ENCODE data around the gene RBM23. TPM values are rescaled to one million over a fixed set of nuclear protein-coding genes. Genes with fewer than 3 reads are reported as not detected.

The RBM23 gene

DNA sequence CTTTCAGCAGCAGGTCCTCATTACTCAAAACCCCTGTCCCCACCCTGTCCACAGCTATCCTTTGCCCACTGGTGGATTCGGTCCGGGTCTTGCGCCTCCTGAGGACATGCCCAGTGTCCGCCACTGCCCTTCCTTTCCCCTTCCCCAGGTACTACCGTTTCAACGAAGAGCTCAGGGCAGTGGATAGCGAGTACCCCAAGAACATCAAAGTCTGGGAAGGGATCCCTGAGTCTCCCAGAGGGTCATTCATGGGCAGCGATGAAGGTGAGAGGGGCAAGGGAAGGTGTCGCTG is 73.9 kb downstream of the RBM23 start:
- peaks cover 40% of the 10 kb centered on the region for H3K4me1 ChIP-seq (ENCODE audit: control insufficient read depth, insufficient read depth, low read length)
- no peak overlapping the region for H3K4me3 ChIP-seq (ENCODE audit: low read length)

DNA sequence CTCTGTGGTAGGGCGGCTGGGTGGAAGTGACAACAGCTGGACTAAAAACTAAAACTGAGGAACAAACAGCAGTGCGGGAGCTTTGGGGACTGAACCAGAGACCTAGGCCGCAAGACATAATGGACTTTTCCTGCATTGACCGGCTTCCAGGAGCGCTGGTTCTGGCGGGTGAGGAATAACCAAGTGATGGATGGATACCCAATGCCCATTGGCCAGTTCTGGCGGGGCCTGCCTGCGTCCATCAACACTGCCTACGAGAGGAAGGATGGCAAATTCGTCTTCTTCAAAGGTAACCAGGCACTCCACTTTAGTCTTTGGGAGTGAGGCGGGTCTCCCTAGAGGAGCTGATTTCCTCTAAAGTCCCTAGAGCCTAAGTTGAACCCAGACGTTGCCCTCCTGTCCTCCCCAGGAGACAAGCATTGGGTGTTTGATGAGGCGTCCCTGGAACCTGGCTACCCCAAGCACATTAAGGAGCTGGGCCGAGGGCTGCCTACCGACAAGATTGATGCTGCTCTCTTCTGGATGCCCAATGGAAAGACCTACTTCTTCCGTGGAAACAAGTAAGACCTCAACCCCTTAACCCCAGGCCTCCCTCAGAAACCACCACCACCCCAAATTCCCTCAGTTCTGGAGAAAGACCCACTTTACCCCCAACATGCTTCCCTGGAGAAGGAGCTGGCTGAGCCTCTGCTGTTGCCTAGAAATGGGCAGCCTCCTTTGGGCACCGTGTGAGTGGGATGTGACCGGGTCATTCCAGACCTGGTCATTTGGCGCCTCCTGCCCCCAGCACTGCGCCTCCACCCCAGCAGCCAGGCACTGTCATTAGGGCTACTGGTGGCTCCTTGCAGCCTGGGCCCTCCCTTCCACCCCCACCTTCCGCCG is 74.5 kb downstream of the RBM23 start:
- Histone ChIP-seq H3K36me3 (ENCODE audit: insufficient read depth, low read length) (peaks cover 72% of the 10 kb centered on the region), H3K9ac (ENCODE audit: low read depth, low read length) (no peak overlapping the region), H3K9me3 (replicated peaks; ENCODE audit: low read length) (no peaks in the 10 kb centered on the region), H3K27me3 (ENCODE audit: control insufficient read depth, insufficient read depth, low read length) (no peaks in the 10 kb centered on the region), H3K4me1 (ENCODE audit: control insufficient read depth, insufficient read depth, low read length) (peaks cover 37% of the 10 kb centered on the region), H3K4me3 (ENCODE audit: low read length) (no peak overlapping the region), H3K4me2 (ENCODE audit: low read length) (no peak overlapping the region)

More for the DNA sequence above, 73.9 kb downstream of the RBM23 start:
- Histone ChIP-seq H3K9me3 (replicated peaks; ENCODE audit: low read length) (no peaks in the 10 kb centered on the region), H3K27me3 (ENCODE audit: control insufficient read depth, insufficient read depth, low read length) (no peaks in the 10 kb centered on the region), H3K36me3 (ENCODE audit: insufficient read depth, low read length) (peaks cover 68% of the 10 kb centered on the region), H3K9ac (ENCODE audit: low read depth, low read length) (no peak overlapping the region), H3K4me2 (ENCODE audit: low read length) (no peak overlapping the region)

Small RNA genes within 50 kb of the gene (small RNA-seq; reads per million reads assigned to genes)
- gene RF00019 = not detected

All from skeletal muscle satellite cell (primary cell).